ENCODE measurements around the gene OR6T1.

OR6T1 gene
- 0 to 0.11 (median 0) reads per million in 17 experiments for total RNA-seq

GRCh38 chr11:123943738-123944137 lies at the start of gene OR6T1:
TSS of gene OR6T1 (minus strand) at chr11:123943838. CDS start at chr11:123943838, 0 bp downstream.
- no peak for DNase-seq

GRCh38 chr11:123979311-123979710 lies 35.7 kb upstream of the OR6T1 start:
- no peak for DNase-seq

- no peak for DNase-seq
Observed at GRCh38 chr11:123977731-123978347, 34.2 kb upstream of the OR6T1 start, which contains the start of gene OR10S1. TSS of gene OR10S1 (minus strand) at chr11:123977781. CDS start at chr11:123977664, 117 bp downstream.

- no peak for DNase-seq
Observed at GRCh38 chr11:123976770-123977560, 33.3 kb upstream of the OR6T1 start.

GRCh38 chr11:123973816-123974215 lies 30.2 kb upstream of the OR6T1 start:
- no peak for DNase-seq

- no peak for DNase-seq
Observed at GRCh38 chr11:123956752-123957151, 13.1 kb upstream of the OR6T1 start.

- DNase-seq = no peak
Observed at GRCh38 chr11:123945132-123945531, 1.5 kb upstream of the OR6T1 start.

GRCh38 chr11:123942413-123942812 lies 1.2 kb downstream of the OR6T1 start:
- no peak for DNase-seq

- no peak for DNase-seq
Observed at GRCh38 chr11:123939317-123939716, 4.3 kb downstream of the OR6T1 start, which contains the start of gene OR4D5. TSS of gene OR4D5 (plus strand) at chr11:123939617. CDS start at chr11:123939617, 0 bp downstream.

GRCh38 chr11:123924027-123924426 lies 19.6 kb downstream of the OR6T1 start:
- DNase-seq = no peak

- no peak for DNase-seq
Observed at GRCh38 chr11:123920943-123921342, 22.7 kb downstream of the OR6T1 start.

GRCh38 chr11:123905826-123906225 lies 37.8 kb downstream of the OR6T1 start:
- no peak for DNase-seq

- DNase-seq = no peak
Observed at GRCh38 chr11:123904932-123905331, 38.7 kb downstream of the OR6T1 start.

GRCh38 chr11:123903932-123904331 lies 39.7 kb downstream of the OR6T1 start:
- DNase-seq = no peak

GRCh38 chr11:123901867-123902266 lies 41.8 kb downstream of the OR6T1 start, which contains the start of gene OR8D4:
TSS of gene OR8D4 (plus strand) at chr11:123902167. CDS start at chr11:123906432, 4,265 bp downstream.
- no peak for DNase-seq

GRCh38 chr11:123899792-123900191 lies 43.8 kb downstream of the OR6T1 start:
- no peak for DNase-seq

Measured in suppressor macrophage (primary cell).